ENCODE measurements around the gene SPOCK3.
"Not testable (repeated sequence)": the region's sequence is repeated elsewhere in the genome, so short reads cannot be mapped to it uniquely, and the experiment has no call there.

Gene SPOCK3

DNA sequence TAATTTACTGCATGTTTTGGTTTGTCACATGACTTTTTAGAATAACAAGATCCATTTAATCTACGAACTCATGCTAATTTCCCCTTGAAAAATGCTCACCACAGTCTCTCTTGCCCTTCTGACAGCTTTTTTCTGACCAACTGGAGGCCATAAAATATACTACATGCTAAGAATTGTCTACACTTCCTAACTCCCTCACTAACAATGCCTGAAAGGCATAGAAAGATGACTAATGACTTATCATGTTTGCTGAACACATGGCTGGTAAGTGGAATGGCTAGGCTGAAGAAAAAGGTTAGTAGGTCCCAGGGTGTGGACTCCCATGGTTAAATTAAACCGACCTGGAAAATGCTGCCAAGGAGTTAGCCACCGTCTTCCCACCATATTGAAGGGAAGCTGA is 309.9 kb downstream of the SPOCK3 start:
- DNase-seq = no peak

DNA sequence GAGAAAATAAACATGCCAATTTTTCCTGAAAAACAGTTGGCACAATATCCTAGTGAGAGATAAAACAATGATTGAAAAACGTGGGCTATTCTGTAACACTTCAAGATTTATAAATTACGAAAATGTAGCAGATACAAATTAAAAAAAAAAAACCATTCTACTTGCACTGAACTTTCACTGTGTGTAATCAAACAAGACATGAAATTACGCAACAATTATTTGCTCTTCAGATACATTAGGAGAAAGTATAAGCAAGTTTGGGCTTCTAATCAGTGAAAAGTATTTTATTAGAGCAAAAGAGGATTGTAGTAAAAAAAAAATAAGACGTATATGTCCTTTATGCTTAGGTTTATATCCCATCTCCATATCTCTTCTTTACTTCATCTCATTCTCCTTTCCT is 320.4 kb downstream of the SPOCK3 start:
- no peak for DNase-seq

DNA sequence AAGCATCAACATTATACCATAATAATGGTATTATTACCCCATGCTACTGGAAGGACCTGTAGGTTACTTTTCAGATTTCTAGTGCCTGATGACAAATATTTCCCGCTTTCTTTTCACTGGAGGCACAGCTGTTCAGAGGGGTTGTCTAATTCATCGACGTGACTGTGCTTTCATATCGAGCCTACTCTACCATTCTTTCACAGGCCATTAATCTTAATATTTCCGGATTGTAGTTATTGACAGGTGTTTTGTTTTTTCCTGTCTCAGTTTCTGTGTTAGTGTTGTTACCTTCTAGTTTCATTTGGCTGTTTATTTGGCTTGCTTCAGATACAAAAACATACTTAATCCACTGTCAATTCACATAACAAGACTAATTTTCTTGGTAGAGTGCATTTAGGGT is 330.9 kb downstream of the SPOCK3 start:
- no peak for DNase-seq

DNA sequence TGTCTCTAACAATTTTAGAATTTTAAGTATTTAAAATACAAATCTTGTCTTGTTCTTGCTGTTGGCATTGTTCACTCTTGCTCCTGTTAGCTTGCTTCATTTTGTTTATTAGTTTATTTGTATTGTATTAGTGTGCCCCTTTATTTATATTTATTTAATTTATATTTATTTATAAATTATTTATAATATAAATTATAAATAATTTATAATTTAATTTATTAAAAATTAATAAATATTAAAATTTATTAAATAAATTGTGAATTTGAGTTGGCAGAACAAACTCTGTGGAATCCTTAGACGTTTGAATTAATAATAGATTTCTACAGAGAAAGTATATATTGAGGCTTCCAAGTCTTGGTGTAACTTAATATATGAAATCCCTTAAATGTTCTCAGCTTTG is 331.4 kb downstream of the SPOCK3 start:
- DNase-seq = no peak

DNA sequence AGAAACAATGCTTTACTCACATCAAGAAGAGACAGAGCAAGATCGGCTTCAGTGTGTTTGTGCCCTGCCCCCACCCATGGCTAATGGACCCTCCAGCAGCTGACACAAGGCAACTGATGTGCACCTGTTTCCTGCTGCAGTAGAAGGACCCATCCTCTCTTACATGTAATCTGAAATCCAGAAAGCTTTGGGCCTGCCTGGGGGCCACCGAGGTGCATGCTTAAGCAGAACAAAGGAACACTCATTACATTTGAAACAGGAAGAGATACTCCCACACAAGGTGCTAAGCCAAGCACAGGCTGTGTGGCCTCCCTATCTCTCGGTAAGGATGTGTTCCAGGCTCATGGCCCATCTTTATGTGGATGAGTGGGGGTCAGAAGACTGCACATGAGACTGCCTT is 338.0 kb downstream of the SPOCK3 start:
- DNase-seq = no peak

DNA sequence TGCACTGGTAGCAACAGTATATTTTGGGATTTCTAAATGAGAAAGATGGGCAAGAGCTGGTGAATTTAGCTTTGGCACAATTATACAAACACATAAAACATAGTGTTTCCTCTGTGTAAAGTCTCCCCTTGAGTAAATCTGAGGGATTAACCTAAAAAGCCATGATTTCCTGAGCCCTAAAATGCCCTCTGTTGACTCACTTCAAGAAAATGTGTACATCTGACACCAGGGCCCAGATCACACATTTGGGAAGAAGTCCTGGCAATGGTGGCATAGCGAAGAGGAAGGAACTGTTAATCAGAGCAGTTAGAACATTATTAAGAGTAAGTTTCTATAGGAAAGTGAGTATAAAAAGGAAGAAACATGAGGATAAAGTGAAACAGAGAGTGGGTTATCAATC is 338.5 kb downstream of the SPOCK3 start:
- DNase-seq = no peak

DNA sequence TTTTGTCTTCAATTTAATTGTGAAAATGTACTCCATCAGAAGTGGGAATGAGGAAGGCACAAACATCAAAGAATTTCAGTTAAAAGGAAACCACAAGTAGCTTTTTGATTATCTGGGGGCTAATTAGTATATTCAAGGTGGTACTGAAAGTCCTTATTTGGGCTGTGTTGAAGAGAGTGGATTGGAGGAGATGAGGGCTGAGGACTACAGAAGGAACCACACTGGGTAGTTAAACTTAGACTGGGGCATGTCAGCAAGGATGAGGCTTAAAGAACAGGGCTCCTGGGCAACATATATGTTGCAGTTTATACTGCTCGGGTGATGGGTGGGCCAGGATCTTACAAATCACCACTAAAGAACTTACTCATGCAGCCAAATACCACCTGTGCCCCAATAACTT is 346.8 kb downstream of the SPOCK3 start:
- no peak for DNase-seq

DNA sequence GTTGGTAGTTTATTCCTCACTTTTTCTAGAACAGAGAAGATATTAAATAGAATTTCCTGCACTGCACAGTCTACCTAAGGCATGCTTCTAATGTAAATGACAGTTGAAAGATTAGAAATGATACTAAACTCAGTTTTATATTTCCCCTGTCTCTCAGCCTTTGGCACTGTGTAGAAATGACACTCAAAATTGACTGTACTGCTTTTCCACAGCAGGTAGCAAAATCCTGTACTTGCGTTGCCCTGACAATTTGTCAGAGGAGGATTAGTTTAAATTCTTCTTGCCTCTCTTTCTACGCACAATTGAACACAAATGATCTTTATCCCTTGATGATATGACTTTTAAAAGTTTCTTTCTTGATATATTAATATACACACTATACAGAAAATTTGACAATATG is 347.6 kb downstream of the SPOCK3 start:
- no peak for DNase-seq

DNA sequence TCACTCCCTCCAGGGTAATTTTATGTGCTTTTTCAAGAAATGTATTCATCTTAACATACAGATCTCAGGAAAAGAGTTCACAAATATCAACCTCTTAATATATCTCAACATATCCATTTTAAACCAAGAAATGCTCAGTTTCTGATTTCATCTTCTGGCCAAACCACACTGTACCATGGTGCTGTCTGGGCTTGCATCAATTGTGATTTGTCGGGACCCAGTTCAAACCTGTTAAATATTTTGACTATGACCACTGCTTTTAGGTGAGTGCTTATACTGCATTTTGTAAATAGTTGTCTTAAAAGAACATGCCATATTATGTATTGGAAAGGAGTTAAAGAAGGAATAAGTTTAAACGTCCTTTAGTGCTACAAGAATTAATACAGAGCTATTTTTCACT is 352.1 kb downstream of the SPOCK3 start:
- no peak for DNase-seq

DNA sequence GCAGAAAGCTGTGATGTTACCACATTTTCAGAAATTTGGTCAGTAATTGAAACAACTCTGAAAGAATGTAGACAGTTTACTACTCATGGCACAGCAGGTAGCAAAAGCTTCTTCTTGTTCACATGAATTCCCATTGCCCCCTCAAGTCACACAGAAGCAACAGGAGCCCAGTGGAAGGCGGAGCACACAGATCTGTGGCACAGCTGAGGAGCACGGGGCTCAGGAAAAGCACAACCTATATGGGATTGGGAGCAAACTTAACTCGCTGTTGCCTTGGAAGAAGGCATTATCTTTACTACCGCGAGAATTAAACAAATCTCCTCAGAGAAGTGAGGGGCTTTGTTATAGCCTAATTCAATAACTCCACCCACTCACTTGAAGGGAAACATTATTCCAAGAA is 358.5 kb downstream of the SPOCK3 start:
- no peak for DNase-seq

DNA sequence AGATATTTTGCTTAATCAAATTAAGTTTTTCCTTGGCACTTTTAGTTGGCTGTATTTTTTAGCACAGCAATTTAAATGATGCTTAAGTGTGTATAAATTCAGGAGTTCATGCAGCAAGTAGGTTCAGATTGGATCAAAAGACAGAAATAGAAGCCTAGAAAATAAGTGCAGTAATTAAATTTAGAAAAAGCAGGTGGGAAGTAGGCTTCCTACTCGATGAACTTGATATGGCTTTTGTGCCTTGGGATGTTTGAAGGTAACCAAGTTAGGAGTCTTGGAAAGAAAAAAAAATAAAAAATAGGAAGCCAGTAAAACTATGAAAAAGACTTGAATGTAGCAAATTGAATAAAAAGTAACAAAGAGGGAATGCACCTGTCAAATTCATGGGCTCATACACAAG is 372.3 kb downstream of the SPOCK3 start:
- DNase-seq = no peak

DNA sequence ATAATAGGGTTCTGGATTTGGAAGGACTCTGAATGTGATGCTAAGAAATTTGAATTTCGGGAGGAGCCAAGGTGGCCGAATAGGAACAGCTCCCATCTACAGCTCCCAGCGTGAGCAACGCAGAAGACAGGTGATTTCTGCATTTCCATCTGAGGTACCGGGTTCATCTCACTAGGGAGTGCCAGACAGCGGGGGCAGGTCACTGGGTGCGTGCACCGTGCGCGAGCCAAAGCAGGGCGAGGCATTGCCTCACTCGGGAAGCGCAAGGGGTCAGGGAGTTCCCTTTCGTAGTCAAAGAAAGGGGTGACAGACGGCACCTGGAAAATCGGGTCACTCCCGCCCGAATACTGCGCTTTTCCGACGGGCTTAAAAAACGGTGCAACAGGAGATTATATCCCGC is 383.9 kb downstream of the SPOCK3 start:
- DNase-seq = not testable (repeated sequence)

DNA sequence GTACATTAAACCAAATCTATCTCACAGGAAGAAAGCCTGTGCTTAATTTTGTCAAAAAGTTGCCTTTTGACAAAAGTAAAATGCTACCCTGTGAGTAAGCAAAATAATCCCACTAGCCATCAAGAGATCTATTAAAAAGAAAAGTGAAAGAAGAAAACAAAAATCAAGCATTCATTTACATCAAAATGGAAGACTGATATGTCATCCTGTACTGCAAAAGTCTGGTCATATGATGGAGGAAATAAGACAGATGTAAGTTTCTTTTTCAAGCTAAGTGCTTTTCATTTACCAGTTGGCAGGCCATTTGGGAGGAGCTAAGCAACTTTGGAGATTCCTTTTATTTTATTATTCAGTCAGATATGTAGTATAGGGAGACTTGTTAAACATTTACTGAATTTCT is 387.4 kb downstream of the SPOCK3 start:
- no peak for DNase-seq

DNA sequence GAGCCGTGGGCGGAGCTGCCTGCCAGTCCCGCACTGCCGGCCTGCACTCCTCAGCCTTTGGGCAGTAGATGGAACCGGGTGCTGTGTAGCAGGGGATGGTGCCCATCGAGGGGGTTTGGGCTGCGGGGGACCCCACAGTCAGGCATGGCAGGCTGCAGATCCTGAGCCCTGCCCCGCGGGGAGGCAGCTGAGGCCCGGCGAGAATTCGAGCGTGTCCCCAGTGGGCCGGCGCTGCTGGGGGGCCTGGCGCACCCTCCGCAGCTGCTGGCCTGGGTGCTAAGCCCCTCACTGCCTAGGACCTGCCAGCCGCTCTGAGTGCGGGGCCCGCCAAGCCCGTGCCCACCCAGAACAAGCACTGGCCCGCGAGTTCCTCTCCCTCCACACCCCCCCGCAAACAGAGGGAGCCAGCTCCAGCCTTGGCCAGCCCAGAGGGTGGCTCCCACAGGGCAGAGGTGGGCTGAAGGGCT is 391.5 kb downstream of the SPOCK3 start:
- DNase-seq = no peak

DNA sequence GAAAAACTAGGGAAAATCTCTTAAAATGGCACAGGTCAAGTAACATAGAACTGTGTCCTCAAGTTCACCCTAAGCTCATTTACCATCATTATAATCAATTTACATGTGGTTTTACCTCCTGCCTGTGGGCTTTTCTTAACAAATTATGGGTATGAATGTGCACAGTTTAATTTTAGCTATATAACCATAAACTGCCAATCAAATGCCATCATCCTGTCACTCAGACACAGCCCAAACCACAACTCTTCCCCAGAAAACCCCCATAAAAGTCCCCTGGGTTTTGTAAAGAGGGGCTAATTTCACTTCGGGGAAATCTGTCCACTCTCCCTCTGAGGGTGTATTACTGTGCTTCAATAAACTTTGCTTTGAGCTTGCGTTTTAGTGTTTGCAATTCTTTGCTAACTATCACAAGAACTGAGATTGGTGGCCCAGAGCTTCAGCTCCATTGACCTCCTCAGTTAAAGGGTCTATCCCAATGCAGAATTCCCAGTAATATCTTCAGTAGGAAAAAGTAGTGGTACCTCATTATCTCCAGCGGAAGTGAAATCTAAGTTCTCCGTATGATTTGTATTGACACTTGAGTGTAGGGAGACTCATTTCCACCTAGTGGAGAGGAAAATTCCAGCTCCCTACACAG is 394.6 kb downstream of the SPOCK3 start:
- no peak for DNase-seq

DNA sequence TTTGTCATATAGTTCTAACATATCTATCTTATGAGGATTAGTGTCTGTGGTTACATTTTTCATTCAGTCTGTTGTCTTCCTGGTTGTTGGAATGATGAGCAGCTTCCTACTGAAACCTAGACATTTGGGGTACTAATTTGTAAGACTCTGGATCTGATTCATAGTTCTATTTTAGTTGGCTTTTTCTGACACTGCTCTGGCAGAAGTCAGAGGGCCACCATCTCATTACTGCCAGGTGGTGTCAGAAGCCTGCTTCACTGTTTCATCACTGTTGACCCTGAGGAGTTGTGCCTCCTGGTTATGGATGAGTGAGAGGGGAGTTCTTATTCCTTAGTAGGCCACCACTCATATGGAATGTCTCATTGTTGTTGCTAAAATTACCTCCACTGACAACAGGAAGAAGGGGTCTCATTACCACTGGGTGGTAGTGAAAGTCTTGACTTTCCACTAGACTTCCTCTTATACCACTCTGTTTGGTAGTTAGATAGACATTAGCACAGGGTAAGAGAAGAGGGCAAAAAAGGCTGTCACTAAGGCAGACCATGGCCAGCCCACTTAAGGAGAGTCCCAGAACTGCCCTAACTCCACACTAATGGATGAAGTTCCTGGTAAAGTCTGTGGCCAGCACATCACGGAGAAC is 395.2 kb downstream of the SPOCK3 start:
- DNase-seq = no peak

DNA sequence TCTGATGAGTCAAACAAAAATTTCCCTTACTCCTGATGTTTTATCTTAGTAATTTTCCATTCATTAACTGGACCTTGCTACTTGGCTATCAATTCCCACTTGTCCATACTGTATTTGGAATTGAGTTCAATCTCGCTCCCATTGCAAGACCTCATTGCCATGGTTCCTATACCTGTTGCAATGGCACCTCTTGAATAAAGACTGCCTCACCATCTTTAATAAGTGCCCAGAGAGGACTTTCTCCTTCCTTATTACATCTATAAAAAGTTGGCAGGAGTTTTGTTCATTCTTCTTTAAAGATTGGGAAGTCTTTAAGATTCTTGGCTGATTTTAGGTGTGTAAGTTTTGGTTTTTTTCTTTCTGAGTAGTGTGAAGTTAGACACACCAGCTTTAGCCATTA is 397.4 kb downstream of the SPOCK3 start:
- DNase-seq = no peak

DNA sequence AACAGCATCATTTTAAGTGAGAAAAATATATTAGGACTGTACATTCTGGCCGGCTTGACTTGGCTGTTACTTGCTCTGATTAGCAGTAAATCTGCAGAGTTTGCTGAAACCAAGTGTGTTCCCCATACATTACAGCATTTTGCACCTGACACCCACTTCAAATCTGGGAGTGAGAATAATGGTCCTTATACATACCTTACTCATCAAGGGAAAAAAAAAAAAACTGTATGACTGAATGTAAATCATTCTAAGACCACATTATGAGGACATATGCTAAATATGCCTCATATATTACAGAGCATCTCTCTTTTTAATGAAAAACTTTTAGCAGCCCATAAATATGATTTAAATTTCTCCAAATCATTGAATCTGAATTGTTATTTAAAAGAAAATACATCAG is 406.7 kb downstream of the SPOCK3 start:
- no peak for DNase-seq

DNA sequence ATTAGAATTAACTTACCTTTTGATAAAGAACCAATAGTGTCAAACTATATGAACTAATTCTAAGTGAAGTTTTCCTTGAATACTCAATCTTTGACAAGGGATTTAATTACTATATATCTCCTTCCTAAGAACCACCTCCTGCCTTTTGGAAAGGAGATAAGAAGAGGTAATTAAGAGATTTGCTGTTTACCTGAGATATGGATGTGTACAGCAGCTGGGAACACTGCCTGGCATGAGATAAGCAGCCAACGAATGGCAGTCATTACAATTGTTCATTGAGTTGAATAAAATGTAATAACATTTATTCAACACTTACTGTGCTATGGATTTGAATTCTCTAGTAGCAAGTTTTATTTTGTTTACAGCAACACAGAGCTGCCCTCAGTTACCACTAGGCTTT is 407.1 kb downstream of the SPOCK3 start:
- DNase-seq = no peak

DNA sequence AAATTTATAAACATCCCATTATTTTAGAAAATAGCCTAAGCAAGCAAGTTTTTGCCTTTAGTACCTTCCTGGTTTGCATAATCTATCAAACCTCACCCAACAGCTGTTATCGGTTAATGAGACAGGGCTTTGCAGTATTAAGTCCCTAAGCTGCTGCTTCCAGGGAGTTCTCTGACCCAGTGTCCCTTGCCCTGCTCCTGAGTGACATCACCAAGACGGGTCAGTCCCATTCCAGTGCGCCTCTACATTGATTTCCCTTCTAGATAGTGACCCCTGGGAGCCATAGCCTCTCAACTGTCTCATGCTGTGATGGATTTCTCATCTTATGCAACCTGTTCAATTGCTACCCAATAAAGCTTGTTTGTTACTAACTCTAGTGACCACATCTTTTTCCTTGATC is 410.4 kb downstream of the SPOCK3 start:
- no peak for DNase-seq

DNA sequence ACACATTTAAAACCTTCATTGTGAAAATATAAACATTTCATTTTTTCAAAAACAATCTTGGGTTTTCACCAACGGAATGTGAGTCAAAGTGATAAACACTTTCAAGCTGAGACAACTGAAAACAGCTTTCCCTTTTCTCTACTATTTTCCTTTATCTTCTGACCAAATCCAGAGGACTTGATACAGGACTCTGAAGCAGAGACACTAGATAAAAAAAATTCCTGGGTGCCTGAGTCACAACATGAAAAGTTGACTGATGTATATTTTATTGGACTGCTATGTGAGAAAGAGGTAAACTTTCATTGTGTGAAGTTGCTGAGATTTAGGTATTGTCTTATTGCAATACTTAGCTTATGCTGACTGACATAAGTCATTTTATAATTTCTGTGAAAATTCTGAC is 411.2 kb downstream of the SPOCK3 start:
- no peak for DNase-seq

DNA sequence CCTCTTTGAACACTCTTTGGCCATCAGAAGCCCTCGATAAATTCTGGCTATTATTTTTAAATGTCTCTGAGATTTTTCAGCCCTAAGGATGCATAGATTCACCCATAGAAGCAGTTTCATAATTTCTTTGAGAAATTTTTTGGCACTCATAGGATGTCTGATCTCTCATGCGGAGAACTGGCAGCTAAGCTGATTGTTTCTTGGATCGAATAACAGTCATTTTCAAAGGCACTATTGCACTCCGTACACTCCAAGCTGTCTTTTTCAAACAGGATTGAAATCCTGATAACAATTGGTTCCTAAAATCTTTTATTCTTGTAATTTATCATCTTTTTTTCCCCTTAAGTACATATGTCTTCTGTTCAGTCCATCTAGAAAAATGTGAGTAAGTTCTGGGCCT is 411.9 kb downstream of the SPOCK3 start:
- DNase-seq = no peak

DNA sequence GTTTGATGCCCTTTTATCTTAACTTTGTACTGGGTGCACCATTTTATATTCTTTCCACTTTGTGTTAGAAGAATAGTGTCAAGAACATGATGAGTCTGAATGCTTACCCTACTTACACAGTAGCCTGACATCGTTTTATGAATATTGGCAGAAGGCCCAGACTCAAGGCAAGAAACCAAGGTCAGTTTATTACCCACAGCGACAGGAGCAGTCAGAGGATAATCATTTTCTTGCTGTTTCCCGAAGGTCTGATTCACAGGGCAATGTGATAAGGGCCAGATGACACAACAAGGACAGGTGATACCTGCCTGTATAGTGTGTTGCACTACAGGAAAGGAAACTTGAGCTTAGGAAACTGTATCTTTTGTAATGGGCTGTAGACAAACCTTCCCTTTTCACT is 417.4 kb downstream of the SPOCK3 start:
- no peak for DNase-seq

DNA sequence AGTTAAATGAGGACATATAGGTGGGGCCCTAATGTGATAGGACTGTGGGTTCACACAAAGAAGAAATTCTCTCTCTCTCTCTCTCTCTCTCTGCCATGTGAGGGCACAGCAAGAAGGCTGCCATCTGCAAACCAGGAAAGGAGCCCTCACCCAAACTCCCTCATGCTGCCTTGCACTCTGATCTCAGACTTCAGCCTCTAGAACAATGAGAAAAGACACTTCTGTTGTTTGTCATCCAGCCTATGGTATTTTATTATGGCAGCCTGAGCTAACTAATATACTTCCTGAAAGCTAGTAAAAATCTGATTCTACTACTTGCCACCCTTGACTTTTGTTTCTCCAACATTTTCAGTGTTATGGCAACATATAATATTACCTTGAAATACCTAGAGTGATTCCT is 425.9 kb downstream of the SPOCK3 start:
- DNase-seq = no peak

DNA sequence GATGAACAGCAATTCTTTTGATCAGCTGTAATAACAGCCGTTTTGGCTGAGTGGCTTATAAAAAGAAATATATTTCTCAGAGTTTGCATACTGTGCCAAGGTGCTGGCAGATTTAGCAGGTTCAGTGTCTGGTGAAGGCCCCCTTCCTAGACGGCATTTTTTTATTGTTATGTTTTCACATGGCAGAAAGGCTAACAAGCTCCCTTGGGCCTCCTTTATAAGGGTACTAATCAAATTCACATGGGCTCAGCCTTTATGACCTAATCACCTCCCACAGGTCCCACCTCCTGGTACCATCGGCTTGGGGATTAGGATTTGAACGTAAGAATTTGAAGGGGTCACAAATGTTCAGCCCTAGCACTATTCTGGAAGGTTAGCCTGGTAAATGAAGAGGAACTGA is 431.9 kb downstream of the SPOCK3 start:
- DNase-seq = no peak
